ENCODE measurements around the gene FLYWCH2.

Gene FLYWCH2

DNA sequence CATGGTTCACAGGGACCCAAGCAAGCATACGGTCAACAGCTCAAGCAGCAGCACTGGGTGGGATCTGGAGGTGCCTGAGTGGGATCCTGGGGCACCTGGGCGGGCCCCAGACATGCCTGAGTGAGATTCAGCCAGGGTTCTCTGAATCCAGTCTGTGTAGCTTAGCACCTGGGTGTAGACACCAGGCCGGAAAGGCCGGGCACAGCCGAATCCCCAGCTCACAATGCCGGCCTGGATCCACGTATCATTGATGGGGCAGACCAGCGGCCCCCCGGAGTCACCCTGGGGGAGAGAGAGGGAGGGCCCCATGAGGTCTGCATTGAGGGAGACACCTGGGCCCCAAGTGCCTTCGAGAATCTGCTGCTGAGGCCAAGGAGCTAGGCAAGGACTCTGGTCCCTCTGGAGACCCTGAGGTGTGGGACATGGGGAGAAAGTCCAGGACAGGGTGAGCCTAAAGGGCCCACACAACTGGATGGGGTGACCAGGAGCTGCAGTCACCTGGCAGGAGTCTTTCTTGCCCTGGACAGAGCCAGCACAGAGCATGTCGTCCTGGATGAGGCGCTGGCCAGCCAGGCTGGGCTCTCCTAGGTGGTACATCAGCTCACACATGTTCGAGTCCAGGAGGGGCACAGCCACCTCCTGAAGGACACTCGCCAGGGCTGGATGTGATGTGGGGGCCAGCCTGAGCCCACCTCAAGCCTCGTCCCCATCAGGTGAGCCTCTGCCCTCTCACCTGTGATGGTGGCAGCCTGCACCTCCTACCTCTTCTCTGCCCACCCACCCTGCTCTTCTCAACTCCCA is 43.2 kb upstream of the FLYWCH2 start:
- Histone ChIP-seq H3F3A (ENCODE audit: insufficient read depth) (no peaks in the 10 kb centered on the region), H3K27me3 (ENCODE audit: low read length) (no peaks in the 10 kb centered on the region), H3K9me2 (replicated peaks; ENCODE audit: insufficient read depth, low read length) (no peaks in the 10 kb centered on the region), H3K4me3 (ENCODE audit: insufficient read depth, low read length, poor library complexity, severe bottlenecking) (no peak overlapping the region), H3K4me2 (ENCODE audit: low read depth, low read length, poor library complexity, severe bottlenecking) (no peak overlapping the region), H3K9ac (ENCODE audit: low read length) (no peak overlapping the region), H3K79me2 (ENCODE audit: insufficient read depth, low read length) (no peaks in the 10 kb centered on the region), H3K36me3 (ENCODE audit: low read length) (no peaks in the 10 kb centered on the region), H3K27ac (ENCODE audit: low read depth, low read length) (no peak overlapping the region), H2AFZ (ENCODE audit: low read depth, low read length, severe bottlenecking) (no peak overlapping the region), H3K9me3 (ENCODE audit: insufficient read depth, low read length) (no peaks in the 10 kb centered on the region), H4K20me1 (ENCODE audit: low read depth, low read length) (no peaks in the 10 kb centered on the region)
- TF ChIP-seq, protein P1, sequence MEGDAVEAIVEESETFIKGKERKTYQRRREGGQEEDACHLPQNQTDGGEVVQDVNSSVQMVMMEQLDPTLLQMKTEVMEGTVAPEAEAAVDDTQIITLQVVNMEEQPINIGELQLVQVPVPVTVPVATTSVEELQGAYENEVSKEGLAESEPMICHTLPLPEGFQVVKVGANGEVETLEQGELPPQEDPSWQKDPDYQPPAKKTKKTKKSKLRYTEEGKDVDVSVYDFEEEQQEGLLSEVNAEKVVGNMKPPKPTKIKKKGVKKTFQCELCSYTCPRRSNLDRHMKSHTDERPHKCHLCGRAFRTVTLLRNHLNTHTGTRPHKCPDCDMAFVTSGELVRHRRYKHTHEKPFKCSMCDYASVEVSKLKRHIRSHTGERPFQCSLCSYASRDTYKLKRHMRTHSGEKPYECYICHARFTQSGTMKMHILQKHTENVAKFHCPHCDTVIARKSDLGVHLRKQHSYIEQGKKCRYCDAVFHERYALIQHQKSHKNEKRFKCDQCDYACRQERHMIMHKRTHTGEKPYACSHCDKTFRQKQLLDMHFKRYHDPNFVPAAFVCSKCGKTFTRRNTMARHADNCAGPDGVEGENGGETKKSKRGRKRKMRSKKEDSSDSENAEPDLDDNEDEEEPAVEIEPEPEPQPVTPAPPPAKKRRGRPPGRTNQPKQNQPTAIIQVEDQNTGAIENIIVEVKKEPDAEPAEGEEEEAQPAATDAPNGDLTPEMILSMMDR (IDR thresholded peaks at IDR 0.05; ENCODE audit: insufficient read depth, low read length, poor library complexity, severe bottlenecking), result no peak
- no peak for TF ChIP-seq EZH2phosphoT487 (conservative IDR thresholded peaks at IDR 0.05; ENCODE audit: low read length)

DNA sequence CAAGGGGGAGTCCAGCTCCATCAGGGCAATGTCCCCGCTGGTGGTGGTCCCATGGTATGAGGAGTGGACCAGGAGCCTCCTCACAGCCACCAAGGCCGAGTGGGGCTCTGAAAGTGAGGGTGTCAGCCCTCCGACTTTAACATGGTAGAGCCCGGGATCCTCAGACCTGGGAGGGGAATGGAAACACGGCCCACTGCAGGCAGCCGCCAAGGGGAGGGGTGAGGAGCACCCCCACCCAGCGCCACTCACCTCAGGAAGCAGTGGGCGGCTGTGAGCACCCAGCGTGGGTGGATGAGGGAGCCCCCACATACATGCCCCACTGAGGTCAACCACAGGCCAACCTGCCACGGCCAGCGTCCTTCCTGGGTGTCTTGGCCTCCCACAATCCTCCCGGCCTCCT is 42.1 kb upstream of the FLYWCH2 start:
- H3K9ac ChIP-seq (ENCODE audit: low read length), result no peak overlapping the region
- no peaks in the 10 kb centered on the region for H4K20me1 ChIP-seq (ENCODE audit: low read depth, low read length)
- H3K9me3 ChIP-seq (ENCODE audit: insufficient read depth, low read length), result no peaks in the 10 kb centered on the region
- TF ChIP-seq, protein P1 (IDR thresholded peaks at IDR 0.05; ENCODE audit: insufficient read depth, low read length, poor library complexity, severe bottlenecking), result no peak
- TF ChIP-seq EZH2phosphoT487 (conservative IDR thresholded peaks at IDR 0.05; ENCODE audit: low read length), result no peak
- no peaks in the 10 kb centered on the region for H3F3A ChIP-seq (ENCODE audit: insufficient read depth)
- no peaks in the 10 kb centered on the region for H3K36me3 ChIP-seq (ENCODE audit: low read length)
- H3K27me3 ChIP-seq (ENCODE audit: low read length), result no peaks in the 10 kb centered on the region
- H3K79me2 ChIP-seq (ENCODE audit: insufficient read depth, low read length), result no peaks in the 10 kb centered on the region
- no peak overlapping the region for H2AFZ ChIP-seq (ENCODE audit: low read depth, low read length, severe bottlenecking)
- no peak overlapping the region for H3K4me3 ChIP-seq (ENCODE audit: insufficient read depth, low read length, poor library complexity, severe bottlenecking)
- no peaks in the 10 kb centered on the region for H3K9me2 ChIP-seq (replicated peaks; ENCODE audit: insufficient read depth, low read length)
- H3K27ac ChIP-seq (ENCODE audit: low read depth, low read length), result no peak overlapping the region
- H3K4me2 ChIP-seq (ENCODE audit: low read depth, low read length, poor library complexity, severe bottlenecking), result no peak overlapping the region

DNA sequence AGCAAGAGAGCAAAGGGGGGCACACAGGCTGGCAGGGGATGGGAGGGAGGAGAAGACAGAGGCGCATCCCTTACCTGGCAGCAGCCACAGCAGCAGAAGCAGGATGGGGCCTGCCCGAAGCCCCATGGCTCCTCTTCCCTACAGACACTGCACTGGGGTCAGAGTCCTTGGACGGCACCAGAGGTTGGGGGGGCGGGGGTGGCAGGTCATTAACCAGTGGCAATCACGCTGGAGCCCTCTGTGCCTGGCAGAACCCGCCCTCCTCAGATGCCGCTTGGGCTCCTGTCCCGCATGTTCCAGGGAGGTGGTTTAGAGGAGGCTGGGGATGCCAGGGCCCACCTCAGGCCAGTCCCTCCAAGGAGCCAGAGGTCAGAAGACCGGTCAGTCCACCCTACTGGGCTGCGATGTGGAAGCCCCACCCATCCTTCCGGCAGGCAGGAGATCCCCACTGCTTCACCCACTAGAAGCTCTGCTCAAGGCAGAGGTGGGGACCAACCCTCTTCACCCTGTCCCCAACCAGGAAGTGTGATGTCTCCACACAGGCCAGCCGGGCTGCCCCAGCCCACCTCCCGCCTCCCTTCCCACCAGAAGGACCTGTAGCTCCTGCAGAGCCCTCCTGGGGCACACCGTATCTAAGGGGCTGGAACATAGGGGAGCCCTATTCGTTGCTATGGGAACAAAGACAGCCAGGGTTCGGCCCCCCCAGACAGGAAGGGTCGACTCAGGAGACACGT is 41.2 kb upstream of the FLYWCH2 start:
- Histone ChIP-seq H3K9me2 (replicated peaks; ENCODE audit: insufficient read depth, low read length) (no peaks in the 10 kb centered on the region), H3K36me3 (ENCODE audit: low read length) (no peaks in the 10 kb centered on the region), H4K20me1 (ENCODE audit: low read depth, low read length) (no peaks in the 10 kb centered on the region), H3K27ac (ENCODE audit: low read depth, low read length) (no peak overlapping the region), H3K79me2 (ENCODE audit: insufficient read depth, low read length) (no peaks in the 10 kb centered on the region), H3K9ac (ENCODE audit: low read length) (no peak overlapping the region), H3K4me2 (ENCODE audit: low read depth, low read length, poor library complexity, severe bottlenecking) (no peak overlapping the region), H3K27me3 (ENCODE audit: low read length) (no peaks in the 10 kb centered on the region), H3K4me3 (ENCODE audit: insufficient read depth, low read length, poor library complexity, severe bottlenecking) (no peak overlapping the region), H3K9me3 (ENCODE audit: insufficient read depth, low read length) (no peaks in the 10 kb centered on the region), H3F3A (ENCODE audit: insufficient read depth) (no peaks in the 10 kb centered on the region), H2AFZ (ENCODE audit: low read depth, low read length, severe bottlenecking) (no peak overlapping the region)
- TF ChIP-seq, protein P1 (IDR thresholded peaks at IDR 0.05; ENCODE audit: insufficient read depth, low read length, poor library complexity, severe bottlenecking), result no peak
- no peak for TF ChIP-seq EZH2phosphoT487 (conservative IDR thresholded peaks at IDR 0.05; ENCODE audit: low read length)
